ENCODE measurements around the gene LRRC74B. TPM values are rescaled to one million over a fixed set of nuclear protein-coding genes. Genes with fewer than 3 reads are reported as not detected.

The LRRC74B gene, protein sequence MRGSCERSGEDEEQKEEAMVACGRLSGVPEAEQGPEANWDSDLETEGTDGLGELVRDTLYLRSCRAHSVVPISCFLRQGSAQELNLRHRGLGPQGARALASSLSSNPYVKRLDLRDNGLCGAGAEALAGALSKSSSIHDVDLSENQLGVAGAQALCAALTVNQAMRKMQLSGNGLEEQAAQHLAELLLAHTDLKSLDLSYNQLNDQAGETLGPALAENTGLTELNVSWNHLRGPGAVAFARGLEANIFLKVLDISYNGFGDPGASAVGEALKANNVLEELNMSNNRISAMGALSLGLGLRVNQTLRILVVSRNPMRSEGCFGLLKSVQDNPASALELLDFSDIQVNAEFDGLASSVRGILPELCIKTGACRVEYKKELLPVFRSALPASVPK
- total RNA-seq (2012; rRNA removed), result not detected in 2 replicates
- polyA plus RNA-seq (2012; rRNA removed), result not detected in 2 replicates
- polyA plus RNA-seq (2012; cell fraction: cytosol; rRNA removed), result not detected in 2 replicates
- 0.05 and 0.06 TPM in 2 replicates for polyA plus RNA-seq (2012; cell fraction: nucleus; rRNA removed; ENCODE audit: low replicate concordance)
- percentile 10 among the genes with signal in this experiment for Bru-seq, nascent RNA
- percentile 19 among the genes with signal in this experiment for BruChase-seq, experiment 1, labeled RNA remaining after a 6-hour chase
- percentile 15 among the genes with signal in this experiment for BruChase-seq, experiment 2, labeled RNA remaining after a 2-hour chase
- long read RNA-seq, result 0 reads

GRCh38 chr22:21045585-21046294 is at the start of gene LRRC74B:
Gene LRRC74B (plus strand): TSS chr22:21045946. CDS start chr22:21045987, 41 bp downstream.
- Histone ChIP-seq H3K4ac (ENCODE audit: low read depth, low read length) (no peak within 1 kb of the TSS), H3K14ac (replicated peaks; ENCODE audit: low read depth, low read length) (peak within 1 kb of the TSS; percentile 10; the same call in 1 of the 2 replicates), H3K9me1 (ENCODE audit: insufficient read depth, low read length) (peaks cover 6% of the 10 kb centered on the region; the same call in 1 of the 2 replicates), H3K9me3 (ENCODE audit: control insufficient read depth, insufficient read depth, low read length) (no peaks in the 10 kb centered on the region), H2AK9ac (replicated peaks; ENCODE audit: low read depth, low read length, poor library complexity) (peak within 1 kb of the TSS; percentile 88), H3K4me3 (ENCODE audit: insufficient read depth, low read depth, low read length) (peak within 1 kb of the TSS; percentile 37), H4K8ac (ENCODE audit: low read depth in 2 of 2, low read length in 2 of 2) (peak within 1 kb of the TSS in 1 of 2 experiments; percentile 84; a peak in 2 of 4 replicates), H2BK120ac (ENCODE audit: low read depth, low read length) (peak within 1 kb of the TSS; percentile 7; the same call in 1 of the 2 replicates), H4K20me1 (ENCODE audit: insufficient read depth, low read length) (no peaks in the 10 kb centered on the region), H3K79me1 (ENCODE audit: low read depth in 1 of 2, low read length in 2 of 2) (no peaks in the 10 kb centered on the region), H3K4me2 (ENCODE audit: low read depth, low read length) (peak within 1 kb of the TSS; percentile 84), H2BK5ac (ENCODE audit: low read depth, low read length, poor library complexity, severe bottlenecking) (peak within 1 kb of the TSS; percentile 62), H3K36me3 (ENCODE audit: control insufficient read depth, insufficient read depth, low read length) (no peaks in the 10 kb centered on the region), H3K4me1 (ENCODE audit: control insufficient read depth, insufficient read depth, low read length) (peaks cover 15% of the 10 kb centered on the region), H2AFZ (replicated peaks; ENCODE audit: low read length, poor library complexity) (peak within 1 kb of the TSS; percentile 94), H4K91ac (ENCODE audit: insufficient read depth, low read depth, low read length) (no peak within 1 kb of the TSS; the same call in 1 of the 2 replicates), H3K27ac (ENCODE audit: insufficient read depth, low read length) (peak within 1 kb of the TSS; percentile 56), H2AK5ac (ENCODE audit: low read depth, low read length) (no peak within 1 kb of the TSS), H3K23ac (ENCODE audit: low read depth, low read length) (0 out of 2 replicates have a peak within 1 kb of the TSS, but pooled peaks have one; percentile 36), H4K5ac (ENCODE audit: low read depth, low read length) (no peak within 1 kb of the TSS), H3K27me3 (ENCODE audit: control insufficient read depth, insufficient read depth, low read length) (no peaks in the 10 kb centered on the region), H2BK20ac (ENCODE audit: low read depth, low read length) (no peak within 1 kb of the TSS), H2BK15ac (ENCODE audit: low read depth, low read length) (no peak within 1 kb of the TSS), H3K56ac (ENCODE audit: extremely low read depth, insufficient read depth, low read length) (peak within 1 kb of the TSS; percentile 22; the same call in 1 of the 2 replicates), H3K18ac (ENCODE audit: low read depth, low read length) (peak within 1 kb of the TSS; percentile 66; the same call in 1 of the 2 replicates), H3K9ac (ENCODE audit: low read depth, low read length) (peak within 1 kb of the TSS; percentile 27; the same call in 1 of the 2 replicates)
- ChIA-PET CTCF (no interaction called here), POLR2A (ENCODE audit: unreplicated experiment) (no interaction called here)
- dilution Hi-C loops (cut with HindIII; ENCODE audit: low sequenced_read_pairs, unreplicated experiment) (no loop called here), in situ Hi-C loops (cut with MboI; ENCODE audit: low sequenced_read_pairs) (no loop called here), intact Hi-C loops (cut with micrococcal nuclease) (loop anchor here (1.0 to 2.0 kb wide), 2 partner anchors 31 to 43 kb away; partner anchors contain the start of genes P2RX6 and THAP7)
- ATAC-seq (ENCODE audit: low read depth), result peak; percentile 98
- no TSS peak for BruUV-seq (replicated peaks)
- DNase-seq, result peak; percentile 87
- 0% methylated on average over 16 of the region's 47 CpGs; no CpG with 5 or more reads in 1 of the 2 experiments for WGBS, 2 experiments (ENCODE audit: extremely low coverage in 2 of 2, insufficient read length in 1 of 2)
- TF ChIP-seq SMC3 (IDR thresholded peaks at IDR 0.05; ENCODE audit: low read depth, low read length) (no peak), RFX5 (IDR thresholded peaks at IDR 0.05; ENCODE audit: low read depth, low read length) (no peak), RCOR1 (IDR thresholded peaks at IDR 0.05; ENCODE audit: insufficient replicate concordance, low read length) (no peak), CEBPB (IDR thresholded peaks at IDR 0.05; ENCODE audit: low read depth, low read length) (no peak), FOS (IDR thresholded peaks at IDR 0.05; ENCODE audit: low read depth, low read length) (no peak), ELK1 (IDR thresholded peaks at IDR 0.05; ENCODE audit: borderline replicate concordance, low read depth, low read length) (no peak), BHLHE40 (IDR thresholded peaks at IDR 0.05; ENCODE audit: low read depth, low read length) (peak; percentile 28; the same call in 1 of the 2 replicates), MXI1 (IDR thresholded peaks at IDR 0.05; ENCODE audit: borderline replicate concordance, low read depth, low read length) (peak; percentile 99)
- TF ChIP-seq, protein P1, sequence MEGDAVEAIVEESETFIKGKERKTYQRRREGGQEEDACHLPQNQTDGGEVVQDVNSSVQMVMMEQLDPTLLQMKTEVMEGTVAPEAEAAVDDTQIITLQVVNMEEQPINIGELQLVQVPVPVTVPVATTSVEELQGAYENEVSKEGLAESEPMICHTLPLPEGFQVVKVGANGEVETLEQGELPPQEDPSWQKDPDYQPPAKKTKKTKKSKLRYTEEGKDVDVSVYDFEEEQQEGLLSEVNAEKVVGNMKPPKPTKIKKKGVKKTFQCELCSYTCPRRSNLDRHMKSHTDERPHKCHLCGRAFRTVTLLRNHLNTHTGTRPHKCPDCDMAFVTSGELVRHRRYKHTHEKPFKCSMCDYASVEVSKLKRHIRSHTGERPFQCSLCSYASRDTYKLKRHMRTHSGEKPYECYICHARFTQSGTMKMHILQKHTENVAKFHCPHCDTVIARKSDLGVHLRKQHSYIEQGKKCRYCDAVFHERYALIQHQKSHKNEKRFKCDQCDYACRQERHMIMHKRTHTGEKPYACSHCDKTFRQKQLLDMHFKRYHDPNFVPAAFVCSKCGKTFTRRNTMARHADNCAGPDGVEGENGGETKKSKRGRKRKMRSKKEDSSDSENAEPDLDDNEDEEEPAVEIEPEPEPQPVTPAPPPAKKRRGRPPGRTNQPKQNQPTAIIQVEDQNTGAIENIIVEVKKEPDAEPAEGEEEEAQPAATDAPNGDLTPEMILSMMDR (conservative IDR thresholded peaks at IDR 0.05; ENCODE audit: low read depth, low read length), result no peak

All from IMR-90 (cell line).